SU-DHL-6 (cell line): ENCODE measurements around the gene RHEBL1.
A peak's percentile ranks its signal among the peaks of the same experiment; 100 is the strongest.

Source experiments
- H2AFZ ChIP-seq: fragments of 200-600 bp; sonication (generic); 2 replicates; pipeline ENCODE4 v1.6.1; 2014; ENCODE audit warnings: low read depth, mild to moderate bottlenecking, moderate library complexity, mixed read lengths, antibody characterized with exemption, low read length; ENCODE audit not compliant: severe bottlenecking
- H3F3A ChIP-seq: fragments of 200-600 bp; shearing (Covaris generic); 2 replicates; pipeline ENCODE4 v1.6.0; 2016; ENCODE audit warnings: antibody characterized with exemption, mild to moderate bottlenecking; ENCODE audit not compliant: insufficient read depth
- H3K27ac ChIP-seq: fragments of 200-600 bp; sonication (generic); 2 replicates; pipeline ENCODE4 v1.5.1; 2016; ENCODE audit warnings: low read depth, mild to moderate bottlenecking, low read length, moderate library complexity, mixed read lengths
- H3K27me3 ChIP-seq: fragments of 200-600 bp; sonication (generic), shearing (Covaris generic); 2 replicates; pipeline ENCODE4 v1.6.0; 2014; ENCODE audit warnings: mild to moderate bottlenecking, low read length
- H3K36me3 ChIP-seq: fragments of 200-600 bp; sonication (generic); 2 replicates; pipeline ENCODE4 v1.6.1; 2014; ENCODE audit warnings: mild to moderate bottlenecking, low read length, mixed read lengths
- H3K4me2 ChIP-seq: fragments of 300-600, 200-600 bp; shearing (Covaris generic), sonication (generic); 2 replicates; pipeline ENCODE4 v1.6.0; 2014; ENCODE audit warnings: low read length, low read depth, mild to moderate bottlenecking; ENCODE audit not compliant: poor library complexity, severe bottlenecking
- H3K4me3 ChIP-seq: fragments of 200-600 bp; sonication (generic); 2 replicates; pipeline ENCODE4 v1.5.1; 2014; ENCODE audit warnings: antibody characterized with exemption, low read length, mild to moderate bottlenecking, mixed read lengths; ENCODE audit not compliant: insufficient read depth, poor library complexity, severe bottlenecking
- H3K79me2 ChIP-seq: fragments of 200-600 bp; sonication (generic); 2 replicates; pipeline ENCODE4 v1.6.1; 2014; ENCODE audit warnings: mild to moderate bottlenecking, low read length, moderate library complexity; ENCODE audit not compliant: insufficient read depth
- H3K9ac ChIP-seq: fragments of 200-600 bp; sonication (generic); 2 replicates; pipeline ENCODE4 v1.7.0; 2014; ENCODE audit warnings: mild to moderate bottlenecking, low read length
- H3K9me2 ChIP-seq: fragments of 200-600 bp; sonication (generic); replicated peaks from 2 replicates; pipeline ENCODE4 v1.6.1; 2014; ENCODE audit warnings: low read length; ENCODE audit not compliant: insufficient read depth
- H3K9me3 ChIP-seq: fragments of 200-600 bp; sonication (generic); 2 replicates; pipeline ENCODE4 v1.6.1; 2014; ENCODE audit warnings: low read length, mixed read lengths; ENCODE audit not compliant: insufficient read depth
- H4K20me1 ChIP-seq: fragments of 200-600 bp; sonication (generic); 2 replicates; pipeline ENCODE4 v1.6.1; 2014; ENCODE audit warnings: low read depth, mild to moderate bottlenecking, antibody characterized with exemption, low read length, moderate library complexity, mixed read lengths
- CTCF ChIP-seq: fragments of 200-600 bp; sonication (generic); IDR thresholded peaks from one replicate; pipeline ENCODE4 v1.5.1; 2017; ENCODE audit warnings: antibody characterized with exemption, mild to moderate bottlenecking, low read length, moderate library complexity; ENCODE audit not compliant: insufficient read depth, poor library complexity, severe bottlenecking
- EZH2phosphoT487 ChIP-seq: fragments of 200-600 bp; sonication (generic), shearing (Covaris generic); conservative IDR thresholded peaks from 2 replicates; pipeline ENCODE4 v1.6.1; 2018; ENCODE audit warnings: mild to moderate bottlenecking, antibody characterized with exemption, low read length, moderate library complexity, mixed read lengths

The RHEBL1 gene

DNA sequence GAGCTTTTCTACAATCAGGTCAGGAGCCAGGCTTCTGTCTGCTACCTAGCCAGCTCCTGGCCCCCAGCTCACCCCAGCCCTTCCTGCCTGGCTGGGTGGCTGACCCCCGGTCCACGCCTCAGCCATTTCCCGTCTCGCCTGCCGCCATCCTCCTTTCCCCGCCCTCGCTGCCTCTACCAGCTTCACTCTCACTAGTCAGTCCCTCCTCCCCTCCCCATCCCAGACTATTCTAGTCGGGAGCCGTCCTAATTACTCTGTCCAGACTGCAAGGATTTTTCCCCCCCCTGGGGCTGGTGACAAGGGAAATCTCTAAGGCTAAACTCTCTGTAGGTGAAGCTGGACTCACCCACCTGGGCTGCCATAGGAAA, 24.0 kb upstream of the RHEBL1 start:
- H3K4me2 ChIP-seq: no peak overlapping the region
- H3K9me3 ChIP-seq: no peaks in the 10 kb centered on the region
- no peaks in the 10 kb centered on the region for H3F3A ChIP-seq
- H3K27me3 ChIP-seq: no peaks in the 10 kb centered on the region
- H3K27ac ChIP-seq: no peak overlapping the region
- H3K4me3 ChIP-seq: no peak overlapping the region
- TF ChIP-seq EZH2phosphoT487: no peak
- TF ChIP-seq CTCF: no peak
- no peak overlapping the region for H3K9ac ChIP-seq
- H3K79me2 ChIP-seq: no peaks in the 10 kb centered on the region
- H2AFZ ChIP-seq: no peak overlapping the region
- no peaks in the 10 kb centered on the region for H3K9me2 ChIP-seq
- H3K36me3 ChIP-seq: no peaks in the 10 kb centered on the region
- no peaks in the 10 kb centered on the region for H4K20me1 ChIP-seq

DNA sequence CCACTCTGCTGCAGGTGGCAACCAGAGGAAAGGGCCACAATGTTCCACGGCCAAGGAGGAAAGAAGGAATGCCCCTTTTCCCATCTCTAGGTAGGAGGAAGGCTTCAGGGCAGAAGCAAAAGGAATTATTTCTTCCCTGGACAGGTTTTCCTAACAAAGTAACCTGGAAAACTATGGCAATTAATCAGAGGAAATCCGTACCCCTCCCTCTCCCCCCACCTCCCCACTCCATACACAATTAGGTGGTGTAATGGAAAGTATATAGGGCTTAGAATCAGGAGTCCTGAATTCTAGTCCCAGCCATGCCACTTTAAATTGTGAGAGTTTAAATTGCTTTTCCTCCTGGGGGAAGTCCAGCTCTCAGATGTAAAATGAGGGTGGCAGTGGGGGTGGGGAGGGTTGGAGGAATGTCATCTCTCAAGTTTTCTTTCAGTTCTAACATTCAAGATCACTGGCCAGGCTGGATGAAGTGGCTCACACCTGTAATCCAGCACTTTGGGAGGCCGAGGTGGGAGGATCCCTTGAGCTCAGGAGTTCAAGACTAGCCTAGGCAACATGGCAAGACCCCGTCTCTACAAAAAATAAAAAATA, 23.1 kb upstream of the RHEBL1 start:
- H3K27me3 ChIP-seq: no peaks in the 10 kb centered on the region
- no peak overlapping the region for H3K27ac ChIP-seq
- no peaks in the 10 kb centered on the region for H3K9me3 ChIP-seq
- no peaks in the 10 kb centered on the region for H4K20me1 ChIP-seq
- no peaks in the 10 kb centered on the region for H3K36me3 ChIP-seq
- H3K9me2 ChIP-seq: no peaks in the 10 kb centered on the region
- TF ChIP-seq EZH2phosphoT487 (no peak), CTCF (no peak)
- H3K4me2 ChIP-seq: no peak overlapping the region
- H3F3A ChIP-seq: no peaks in the 10 kb centered on the region
- no peak overlapping the region for H3K4me3 ChIP-seq
- H3K79me2 ChIP-seq: no peaks in the 10 kb centered on the region
- no peak overlapping the region for H2AFZ ChIP-seq
- no peak overlapping the region for H3K9ac ChIP-seq

- Histone ChIP-seq H3K4me3 (no peak overlapping the region), H2AFZ (no peak overlapping the region), H3K9ac (no peak overlapping the region), H3K9me3 (no peaks in the 10 kb centered on the region), H3K36me3 (no peaks in the 10 kb centered on the region), H4K20me1 (no peaks in the 10 kb centered on the region), H3K79me2 (no peaks in the 10 kb centered on the region), H3K27ac (no peak overlapping the region), H3K9me2 (no peaks in the 10 kb centered on the region), H3K27me3 (no peaks in the 10 kb centered on the region), H3F3A (no peaks in the 10 kb centered on the region), H3K4me2 (no peak overlapping the region)
- TF ChIP-seq EZH2phosphoT487: no peak
- peak; percentile 28 for TF ChIP-seq CTCF
These were observed 22.5 kb upstream of the RHEBL1 start for GRCh38 chr12:49092086-49092815.
